Liver (tissue), 3 donors: ENCODE measurements around the gene ZMYND8.
"Not testable (repeated sequence)": the region's sequence is repeated elsewhere in the genome, so short reads cannot be mapped to it uniquely, and the experiment has no call there.

ENCODE experiments used
- CTCF ChIP-seq: fragments of 150-350 bp; IDR thresholded peaks from 2 replicates; pipeline ENCODE4 v1.5.1; 2017; ENCODE audit warnings: improper control_type of control experiment, low read depth, low read length; ENCODE audit not compliant: missing input control
- EGR1 ChIP-seq, 2 donors: IDR thresholded peaks; 2 replicates each; pipeline ENCODE4 v1.6.1; 2016 to 2018; ENCODE audit warnings: antibody characterized with exemption in 2 of 2, low read depth in 2 of 2
- FOXA1 ChIP-seq: IDR thresholded peaks from 2 replicates; pipeline ENCODE4 v1.6.1; 2016; ENCODE audit warnings: antibody characterized with exemption
- GABPA ChIP-seq, 2 donors: IDR thresholded peaks in 1 of 2; conservative IDR thresholded peaks in 1 of 2; 2 replicates each; pipeline ENCODE4 v1.6.1; 2016; ENCODE audit warnings: antibody characterized with exemption in 2 of 2, mild to moderate bottlenecking in 1 of 2, moderate library complexity in 1 of 2
- HNF4A ChIP-seq, 2 donors: conservative IDR thresholded peaks; 2 replicates each; pipeline ENCODE4 v1.6.1; 2016; ENCODE audit warnings: antibody characterized with exemption in 2 of 2, mild to moderate bottlenecking in 2 of 2
- JUND ChIP-seq, 2 donors: IDR thresholded peaks; 2 replicates each; pipeline ENCODE4 v1.6.1; 2016; ENCODE audit warnings: antibody characterized with exemption in 2 of 2
- MAX ChIP-seq: IDR thresholded peaks from 2 replicates; pipeline ENCODE4 v1.6.1; 2016; ENCODE audit warnings: antibody characterized with exemption
- RAD21 ChIP-seq, 2 donors: IDR thresholded peaks; 2 replicates each; pipeline ENCODE4 v1.6.1; 2016; ENCODE audit warnings: antibody characterized with exemption in 2 of 2, mild to moderate bottlenecking in 2 of 2
- REST ChIP-seq: IDR thresholded peaks from 2 replicates; pipeline ENCODE4 v1.6.1; 2016; ENCODE audit warnings: antibody characterized with exemption, mild to moderate bottlenecking
- RXRA ChIP-seq, 2 donors: IDR thresholded peaks; 2 replicates each; pipeline ENCODE4 v1.6.1; 2017 to 2018; ENCODE audit warnings: antibody characterized with exemption in 2 of 2, mild to moderate bottlenecking in 1 of 2
- SP1 ChIP-seq: IDR thresholded peaks from 2 replicates; pipeline ENCODE4 v1.6.1; 2018; ENCODE audit warnings: antibody characterized with exemption, mild to moderate bottlenecking
- TAF1 ChIP-seq: conservative IDR thresholded peaks from 2 replicates; pipeline ENCODE4 v1.6.1; 2016; ENCODE audit warnings: antibody characterized with exemption, mild to moderate bottlenecking
- YY1 ChIP-seq: IDR thresholded peaks from 2 replicates; pipeline ENCODE4 v1.6.1; 2016; ENCODE audit warnings: antibody characterized with exemption, mild to moderate bottlenecking
- ZBTB33 ChIP-seq: IDR thresholded peaks from 2 replicates; pipeline ENCODE4 v1.6.1; 2016; ENCODE audit warnings: antibody characterized with exemption
- donor health status: healthy.
- donor health status: healthy.

GRCh38 chr20:47176217-47176616 is 180.3 kb downstream of the ZMYND8 start:
- TF ChIP-seq CTCF; JUND (IDR thresholded peaks at IDR 0.05); MAX; SP1; EGR1 (IDR thresholded peaks at IDR 0.05; ENCODE audit: low read depth in 2 of 2); TAF1; ZBTB33; YY1; FOXA1; RAD21 (IDR thresholded peaks at IDR 0.05); HNF4A (conservative IDR thresholded peaks at IDR 0.05); GABPA (IDR thresholded peaks at IDR 0.05 in 1 of 2, conservative IDR thresholded peaks at IDR 0.05 in 1 of 2); RXRA (IDR thresholded peaks at IDR 0.05); REST: not testable (repeated sequence)
